ENCODE measurements around the gene LDLRAD3. TPM values are rescaled to one million over a fixed set of nuclear protein-coding genes. Genes with fewer than 3 reads are reported as not detected.
"Not testable (repeated sequence)": the region's sequence is repeated elsewhere in the genome, so short reads cannot be mapped to it uniquely, and the experiment has no call there.

LDLRAD3 gene
- total and polyA plus RNA-seq, 4 donors = 20.9 to 25.6 (median 22.8) TPM

- Histone ChIP-seq H3K27ac (ENCODE audit: low read depth, low read length) (no peak overlapping the region), H3K4me3 (ENCODE audit: low read depth, low read length) (no peak overlapping the region), H3K4me1 (ENCODE audit: control insufficient read depth, insufficient read depth, low read length) (peaks cover 18% of the 10 kb centered on the region), H3K36me3 (ENCODE audit: control insufficient read depth, insufficient read depth, low read length) (no peaks in the 10 kb centered on the region), H3K27me3 (ENCODE audit: control insufficient read depth, insufficient read depth, low read length) (no peaks in the 10 kb centered on the region), H3K9me3 (ENCODE audit: control insufficient read depth, insufficient read depth, low read length) (no peaks in the 10 kb centered on the region)
- DNase-seq (ENCODE audit: low read depth in 4 of 6, low spot score in 6 of 6) = peak in 1 of 6 donors; percentile 37
- WGBS (ENCODE audit: insufficient coverage) = 82% methylated on average over 4 of the region's 4 CpGs
These were observed 100.8 kb downstream of the LDLRAD3 start for GRCh38 chr11:36044636-36045035.

GRCh38 chr11:36045945-36046344 lies 102.1 kb downstream of the LDLRAD3 start:
- not testable (repeated sequence) for DNase-seq (ENCODE audit: low read depth in 4 of 6, low spot score in 6 of 6); H3K36me3 ChIP-seq (ENCODE audit: control insufficient read depth, insufficient read depth, low read length); H3K27ac ChIP-seq (ENCODE audit: low read depth, low read length); H3K4me3 ChIP-seq (ENCODE audit: low read depth, low read length); H3K9me3 ChIP-seq (ENCODE audit: control insufficient read depth, insufficient read depth, low read length); H3K27me3 ChIP-seq (ENCODE audit: control insufficient read depth, insufficient read depth, low read length)
- WGBS (ENCODE audit: insufficient coverage) = no CpG with 5 or more reads among the region's 3 CpGs
- peaks cover 18% of the 10 kb centered on the region for H3K4me1 ChIP-seq (ENCODE audit: control insufficient read depth, insufficient read depth, low read length)

DNA sequence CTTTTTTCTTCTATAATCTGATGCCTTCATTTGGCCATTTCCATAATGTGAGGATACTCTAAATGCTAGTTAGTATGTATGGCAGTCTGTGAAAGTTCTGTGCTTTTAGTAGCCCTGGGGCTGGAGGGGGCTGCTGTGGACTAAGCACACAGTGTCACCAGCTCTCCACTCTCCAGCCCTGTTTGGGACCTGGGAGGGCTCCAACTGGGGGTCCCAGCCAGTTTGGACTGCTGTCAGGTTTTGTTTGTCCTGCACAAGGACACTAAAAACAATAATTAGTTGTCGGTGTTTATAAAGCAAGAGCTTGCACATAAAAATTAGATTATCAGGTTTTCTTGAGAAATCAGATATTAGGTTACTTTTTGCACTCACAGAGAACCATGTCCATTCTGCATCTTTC lies 103.1 kb downstream of the LDLRAD3 start:
- H3K36me3 ChIP-seq (ENCODE audit: control insufficient read depth, insufficient read depth, low read length) = no peaks in the 10 kb centered on the region
- DNase-seq (ENCODE audit: low read depth in 4 of 6, low spot score in 6 of 6) = peak in 1 of 6 donors; percentile 68
- H3K27me3 ChIP-seq (ENCODE audit: control insufficient read depth, insufficient read depth, low read length) = no peaks in the 10 kb centered on the region
- no peaks in the 10 kb centered on the region for H3K9me3 ChIP-seq (ENCODE audit: control insufficient read depth, insufficient read depth, low read length)
- WGBS (ENCODE audit: insufficient coverage) = 80% methylated on average over 1 of the region's 1 CpG
- no peak overlapping the region for H3K4me3 ChIP-seq (ENCODE audit: low read depth, low read length)
- no peak overlapping the region for H3K27ac ChIP-seq (ENCODE audit: low read depth, low read length)
- H3K4me1 ChIP-seq (ENCODE audit: control insufficient read depth, insufficient read depth, low read length) = peaks cover 18% of the 10 kb centered on the region

GRCh38 chr11:36047344-36047743 lies 103.5 kb downstream of the LDLRAD3 start:
- H3K36me3 ChIP-seq (ENCODE audit: control insufficient read depth, insufficient read depth, low read length) = no peaks in the 10 kb centered on the region
- H3K27me3 ChIP-seq (ENCODE audit: control insufficient read depth, insufficient read depth, low read length) = no peaks in the 10 kb centered on the region
- no peaks in the 10 kb centered on the region for H3K9me3 ChIP-seq (ENCODE audit: control insufficient read depth, insufficient read depth, low read length)
- WGBS (ENCODE audit: insufficient coverage) = 80% methylated on average over 1 of the region's 2 CpGs
- peak in 1 of 6 donors; percentile 60 for DNase-seq (ENCODE audit: low read depth in 4 of 6, low spot score in 6 of 6)
- no peak overlapping the region for H3K4me3 ChIP-seq (ENCODE audit: low read depth, low read length)
- H3K4me1 ChIP-seq (ENCODE audit: control insufficient read depth, insufficient read depth, low read length) = peaks cover 18% of the 10 kb centered on the region
- H3K27ac ChIP-seq (ENCODE audit: low read depth, low read length) = no peak overlapping the region

DNA sequence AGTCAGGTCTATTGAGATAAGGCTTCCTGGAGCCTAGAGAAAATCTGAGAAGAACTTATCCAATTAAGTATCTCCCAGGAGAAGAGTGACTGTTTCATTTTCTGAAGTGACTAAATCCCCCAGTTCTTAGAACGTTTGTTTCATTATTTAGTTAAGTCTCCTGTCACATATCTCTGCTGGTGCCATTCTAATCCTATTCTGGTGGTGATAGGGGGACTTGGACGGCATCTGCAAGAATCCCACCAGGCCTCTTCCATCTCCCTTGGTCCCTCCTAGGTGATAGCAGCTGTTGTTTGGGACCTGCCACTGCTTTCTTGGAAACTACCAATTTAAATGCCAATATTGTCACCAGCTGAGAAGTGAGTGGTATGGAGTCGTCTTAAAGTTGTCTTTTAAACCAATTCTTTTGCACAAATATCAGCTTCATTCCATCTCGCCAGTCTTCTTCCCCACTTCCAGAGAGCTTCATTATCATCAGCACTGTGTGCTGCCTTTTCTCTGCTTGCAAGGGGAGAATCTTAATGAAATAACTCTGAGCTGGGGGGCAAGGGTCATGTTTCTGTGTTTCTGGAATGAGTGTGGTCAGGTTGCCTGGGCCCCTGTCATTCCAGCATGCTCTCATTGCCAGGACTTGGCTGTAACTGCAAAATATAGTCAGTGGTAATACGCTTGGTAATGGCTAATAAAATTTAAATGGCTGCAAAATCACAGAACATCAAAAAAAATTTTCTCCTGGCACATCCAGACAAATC lies 104.8 kb downstream of the LDLRAD3 start:
- Histone ChIP-seq H3K4me1 (ENCODE audit: control insufficient read depth, insufficient read depth, low read length) (peaks cover 18% of the 10 kb centered on the region), H3K27ac (ENCODE audit: low read depth, low read length) (no peak overlapping the region), H3K27me3 (ENCODE audit: control insufficient read depth, insufficient read depth, low read length) (no peaks in the 10 kb centered on the region), H3K4me3 (ENCODE audit: low read depth, low read length) (no peak overlapping the region), H3K9me3 (ENCODE audit: control insufficient read depth, insufficient read depth, low read length) (no peaks in the 10 kb centered on the region), H3K36me3 (ENCODE audit: control insufficient read depth, insufficient read depth, low read length) (no peaks in the 10 kb centered on the region)
- peak in 2 of 6 donors; percentile 40 to 49 for DNase-seq (ENCODE audit: low read depth in 4 of 6, low spot score in 6 of 6)
- WGBS (ENCODE audit: insufficient coverage) = 60% methylated on average over 1 of the region's 5 CpGs

GRCh38 chr11:36051235-36052144 lies 107.6 kb downstream of the LDLRAD3 start:
- no peak for DNase-seq (ENCODE audit: low read depth in 4 of 6, low spot score in 6 of 6)
- Histone ChIP-seq H3K27ac (ENCODE audit: low read depth, low read length) (no peak overlapping the region), H3K27me3 (ENCODE audit: control insufficient read depth, insufficient read depth, low read length) (no peaks in the 10 kb centered on the region), H3K4me3 (ENCODE audit: low read depth, low read length) (no peak overlapping the region), H3K4me1 (ENCODE audit: control insufficient read depth, insufficient read depth, low read length) (peaks cover 16% of the 10 kb centered on the region), H3K36me3 (ENCODE audit: control insufficient read depth, insufficient read depth, low read length) (no peaks in the 10 kb centered on the region), H3K9me3 (ENCODE audit: control insufficient read depth, insufficient read depth, low read length) (no peaks in the 10 kb centered on the region)
- 50% methylated on average over 1 of the region's 8 CpGs for WGBS (ENCODE audit: insufficient coverage)

GRCh38 chr11:36053281-36053680 lies 109.4 kb downstream of the LDLRAD3 start:
- Histone ChIP-seq H3K4me3 (ENCODE audit: low read depth, low read length) (no peak overlapping the region), H3K36me3 (ENCODE audit: control insufficient read depth, insufficient read depth, low read length) (no peaks in the 10 kb centered on the region), H3K27me3 (ENCODE audit: control insufficient read depth, insufficient read depth, low read length) (no peaks in the 10 kb centered on the region), H3K4me1 (ENCODE audit: control insufficient read depth, insufficient read depth, low read length) (peaks cover 3% of the 10 kb centered on the region), H3K27ac (ENCODE audit: low read depth, low read length) (no peak overlapping the region), H3K9me3 (ENCODE audit: control insufficient read depth, insufficient read depth, low read length) (no peaks in the 10 kb centered on the region)
- DNase-seq (ENCODE audit: low read depth in 4 of 6, low spot score in 6 of 6) = peak in 2 of 6 donors; percentile 70 to 78
- 37% methylated on average over 2 of the region's 5 CpGs for WGBS (ENCODE audit: insufficient coverage)

GRCh38 chr11:36053862-36054261 lies 110.0 kb downstream of the LDLRAD3 start:
- Histone ChIP-seq H3K4me3 (ENCODE audit: low read depth, low read length) (no peak overlapping the region), H3K36me3 (ENCODE audit: control insufficient read depth, insufficient read depth, low read length) (no peaks in the 10 kb centered on the region), H3K9me3 (ENCODE audit: control insufficient read depth, insufficient read depth, low read length) (no peaks in the 10 kb centered on the region), H3K27ac (ENCODE audit: low read depth, low read length) (no peak overlapping the region), H3K27me3 (ENCODE audit: control insufficient read depth, insufficient read depth, low read length) (no peaks in the 10 kb centered on the region), H3K4me1 (ENCODE audit: control insufficient read depth, insufficient read depth, low read length) (no peaks in the 10 kb centered on the region)
- peak in 1 of 6 donors; percentile 32 for DNase-seq (ENCODE audit: low read depth in 4 of 6, low spot score in 6 of 6)
- 93% methylated on average over 2 of the region's 3 CpGs for WGBS (ENCODE audit: insufficient coverage)

- H3K27ac ChIP-seq (ENCODE audit: low read depth, low read length) = no peak overlapping the region
- no peaks in the 10 kb centered on the region for H3K27me3 ChIP-seq (ENCODE audit: control insufficient read depth, insufficient read depth, low read length)
- DNase-seq (ENCODE audit: low read depth in 4 of 6, low spot score in 6 of 6) = no peak
- 100% methylated on average over 1 of the region's 1 CpG for WGBS (ENCODE audit: insufficient coverage)
- H3K4me3 ChIP-seq (ENCODE audit: low read depth, low read length) = no peak overlapping the region
- peaks cover under 1% of the 10 kb centered on the region for H3K9me3 ChIP-seq (ENCODE audit: control insufficient read depth, insufficient read depth, low read length)
- no peaks in the 10 kb centered on the region for H3K4me1 ChIP-seq (ENCODE audit: control insufficient read depth, insufficient read depth, low read length)
- no peaks in the 10 kb centered on the region for H3K36me3 ChIP-seq (ENCODE audit: control insufficient read depth, insufficient read depth, low read length)
These were observed 110.8 kb downstream of the LDLRAD3 start for GRCh38 chr11:36054628-36055027.

All from spinal cord (tissue), 10 donors.